Natural killer cell (primary cell): ENCODE measurements around the gene KMT2B. TPM values are rescaled to one million over a fixed set of nuclear protein-coding genes. Genes with fewer than 3 reads are reported as not detected.

ENCODE experiments used
- ATAC-seq, 3 donors: fragments of 150-1000 bp in 2 of 3; fragments of 200-7000 bp in 1 of 3; cut with Tn5 transposase; 1 replicate in 1 of 3; 2 replicates in 2 of 3; pipeline ENCODE4 v1.10.0; 2021; ENCODE audit warnings: mild to moderate bottlenecking in 2 of 3, moderate library complexity in 2 of 3
- DNase-seq, 2 donors: peaks; one replicate each; pipeline versions ENCODE4 v3.0.0 to v3.0.0-alpha.2; 2013 to 2021; ENCODE audit warnings: mixed read lengths in 1 of 2
- H3K27ac ChIP-seq: one replicate; pipeline ENCODE4 v1.5.1; 2013; ENCODE audit warnings: mild to moderate bottlenecking, low read length
- H3K27me3 ChIP-seq: one replicate; pipeline ENCODE4 v1.6.1; 2013; ENCODE audit warnings: low read length; ENCODE audit not compliant: control insufficient read depth, insufficient read depth
- H3K36me3 ChIP-seq: one replicate; pipeline ENCODE4 v1.6.1; 2013; ENCODE audit warnings: low read length; ENCODE audit not compliant: control insufficient read depth, insufficient read depth
- H3K4me1 ChIP-seq: one replicate; pipeline ENCODE4 v1.6.1; 2013; ENCODE audit warnings: low read length; ENCODE audit not compliant: control insufficient read depth, insufficient read depth
- H3K4me3 ChIP-seq: one replicate; pipeline ENCODE4 v1.5.1; 2013; ENCODE audit warnings: low read length
- H3K9me3 ChIP-seq: one replicate; pipeline ENCODE4 v1.6.1; 2013; ENCODE audit warnings: low read length; ENCODE audit not compliant: control insufficient read depth, insufficient read depth
- H3K27ac Mint-ChIP-seq, 2 donors: one replicate each; pipeline ENCODE4 v1.8.0; 2022; ENCODE audit warnings: mild to moderate bottlenecking in 2 of 2, mixed read lengths in 2 of 2, moderate library complexity in 1 of 2
- H3K27me3 Mint-ChIP-seq, 2 donors: one replicate each; pipeline ENCODE4 v1.8.0; 2022; ENCODE audit warnings: low read depth in 2 of 2, mixed read lengths in 2 of 2
- H3K36me3 Mint-ChIP-seq: one replicate; pipeline ENCODE4 v1.8.0; 2022; ENCODE audit warnings: mixed read lengths
- H3K4me1 Mint-ChIP-seq, 2 donors: one replicate each; pipeline ENCODE4 v1.8.0; 2022; ENCODE audit warnings: mixed read lengths in 2 of 2
- H3K4me3 Mint-ChIP-seq: one replicate; pipeline ENCODE4 v1.8.0; 2022; ENCODE audit warnings: mild to moderate bottlenecking, moderate library complexity, mixed read lengths
- H3K9me3 Mint-ChIP-seq, 2 donors: one replicate each; pipeline ENCODE4 v1.8.0; 2022; ENCODE audit warnings: mixed read lengths in 2 of 2
- CTCF ChIP-seq: fragments of 200-600 bp; IDR thresholded peaks from one replicate; pipeline ENCODE4 v1.8.0; 2022; ENCODE audit warnings: antibody characterized with exemption
- WGBS: methylation state at CpG from one replicate; pipeline ENCODE4 v1.1.7; 2013; ENCODE audit warnings: missing lambda C conversion rate; ENCODE audit not compliant: insufficient coverage; 5-methylcytosine and 5-hydroxymethylcytosine counted together
- intact Hi-C: fragments of 100-400 bp; cut with micrococcal nuclease; formaldehyde crosslinking; loops from one replicate; pipeline ENCODE4 v1.14.2; 2022
- total RNA-seq, 4 donors: library from RNA; stranded (reverse); fragments of 120-200 nt in 1 of 4; gene quantifications; one replicate each; pipeline versions ENCODE4 v1.2.3 to v1.2.4, GENCODE V29; 2013 to 2022

KMT2B gene
- total RNA-seq, 3 donors from 2014 or later (not counting 1 experiment from before 2014, with no cell fraction given): 60.8 to 70.9 (median 70.7) TPM

GRCh38 chr19:35738021-35738886, 20.5 kb downstream of the KMT2B start:
- intact Hi-C loops: no loop called here
- Mint-ChIP-seq H3K27me3 (no peaks in the 10 kb centered on the region), H3K4me3 (no peak overlapping the region), H3K27ac (no peak overlapping the region), H3K36me3 (no peaks in the 10 kb centered on the region), H3K4me1 (peaks cover 21 to 51% of the 10 kb centered on the region in 2 donors), H3K9me3 (no peaks in the 10 kb centered on the region)
- ATAC-seq (no peak), DNase-seq (no peak)
- WGBS: 90% methylated on average over 36 of the region's 37 CpGs
- Histone ChIP-seq H3K27me3 (no peaks in the 10 kb centered on the region), H3K4me1 (peaks cover 34% of the 10 kb centered on the region), H3K27ac (no peak overlapping the region), H3K9me3 (no peaks in the 10 kb centered on the region), H3K4me3 (no peak overlapping the region), H3K36me3 (peaks cover 48% of the 10 kb centered on the region)
- TF ChIP-seq CTCF: no peak

- peak overlapping the region; percentile 31 for H3K4me3 Mint-ChIP-seq
- ATAC-seq: no peak
- H3K27ac Mint-ChIP-seq: no peak overlapping the region
- H3K27me3 Mint-ChIP-seq: no peaks in the 10 kb centered on the region
- intact Hi-C loops: no loop called here
- no peaks in the 10 kb centered on the region for H3K36me3 Mint-ChIP-seq
- peaks cover 19 to 48% of the 10 kb centered on the region in 2 donors for H3K4me1 Mint-ChIP-seq
- Histone ChIP-seq H3K9me3 (no peaks in the 10 kb centered on the region), H3K27me3 (no peaks in the 10 kb centered on the region), H3K27ac (no peak overlapping the region), H3K4me3 (no peak overlapping the region), H3K4me1 (peaks cover 41% of the 10 kb centered on the region), H3K36me3 (peaks cover 42% of the 10 kb centered on the region)
- H3K9me3 Mint-ChIP-seq: no peaks in the 10 kb centered on the region
- WGBS: 100% methylated on average over 2 of the region's 2 CpGs
- no peak for TF ChIP-seq CTCF
- no peak for DNase-seq
Measured at GRCh38 chr19:35738887-35739229, 21.1 kb downstream of the KMT2B start.

GRCh38 chr19:35739275-35740107, 21.7 kb downstream of the KMT2B start:
- Mint-ChIP-seq H3K27me3 (no peaks in the 10 kb centered on the region), H3K36me3 (no peaks in the 10 kb centered on the region), H3K4me1 (peaks cover 19 to 47% of the 10 kb centered on the region in 2 donors), H3K4me3 (peak overlapping the region; percentile 49), H3K9me3 (no peaks in the 10 kb centered on the region), H3K27ac (no peak overlapping the region)
- intact Hi-C loops: loop anchor here (1.0 to 10.0 kb wide), 3 partner anchors 22 to 165 kb away; partner anchors contain the start of genes ARHGAP33, HCST, NFKBID and TYROBP
- WGBS: 91% methylated on average over 28 of the region's 29 CpGs
- H3K9me3 ChIP-seq: no peaks in the 10 kb centered on the region
- peaks cover 37% of the 10 kb centered on the region for H3K36me3 ChIP-seq
- peaks cover 47% of the 10 kb centered on the region for H3K4me1 ChIP-seq
- ATAC-seq (no peak), DNase-seq (peak in 1 of 2 donors; percentile 19)
- H3K27ac ChIP-seq: no peak overlapping the region
- no peaks in the 10 kb centered on the region for H3K27me3 ChIP-seq
- peak overlapping the region; percentile 67 for H3K4me3 ChIP-seq
- no peak for TF ChIP-seq CTCF
